Colonic mucosa (tissue), 4 donors: ENCODE measurements around the gene TRPC4. TPM values are rescaled to one million over a fixed set of nuclear protein-coding genes. Genes with fewer than 3 reads are reported as not detected.

Experiments
- DNase-seq: peaks from one replicate; pipeline ENCODE4 v3.0.0-alpha.2; 2020
- H3K27ac ChIP-seq: fragments of 200-600 bp; one replicate; pipeline ENCODE4 v1.8.0; 2021
- H3K27me3 ChIP-seq: fragments of 200-600 bp; one replicate; pipeline ENCODE4 v1.8.0; 2021
- H3K36me3 ChIP-seq: fragments of 200-600 bp; one replicate; pipeline ENCODE4 v1.8.0; 2021
- H3K4me1 ChIP-seq: fragments of 200-600 bp; one replicate; pipeline ENCODE4 v1.8.0; 2021; ENCODE audit warnings: mild to moderate bottlenecking
- H3K4me3 ChIP-seq: fragments of 200-600 bp; one replicate; pipeline ENCODE4 v1.8.0; 2021
- H3K9ac ChIP-seq, 2 donors: one replicate each; pipeline ENCODE4 v1.7.0; 2013; ENCODE audit warnings: control low read depth in 2 of 2, low read depth in 2 of 2, low read length in 2 of 2
- H3K9me3 ChIP-seq: fragments of 200-600 bp; one replicate; pipeline ENCODE4 v1.8.0; 2021
- CTCF ChIP-seq: fragments of 200-600 bp; IDR thresholded peaks from one replicate; pipeline ENCODE4 v1.8.0; 2022; ENCODE audit warnings: antibody characterized with exemption, mild to moderate bottlenecking
- intact Hi-C: fragments of 100-400 bp; cut with DNase I; formaldehyde crosslinking; loops from one replicate; pipeline ENCODE4 v1.14.1; 2022
- total RNA-seq, 2 donors: library from RNA; stranded (reverse); fragmentation: NEBNext Ultra II Directional in 1 of 2; extraction: Animal tissue kit (Norgen Biotek cat#: 25700) in 1 of 2; gene quantifications; one replicate each; pipeline ENCODE4 v1.2.1, GENCODE V29; 2021
- donor health status: healthy.
- donor health status: DM: no; HTN: no; CAD: no.
- donor health status: DM: no; HTN: no; CAD: no.

TRPC4 gene
- total RNA-seq, 2 donors from 2014 or later: 0.66 TPM; not detected in 1

GRCh38 chr13:37886879-37887278 is 17.3 kb upstream of the TRPC4 start:
- no peak for TF ChIP-seq CTCF
- Histone ChIP-seq H3K9ac (no peak overlapping the region), H3K9me3 (no peaks in the 10 kb centered on the region), H3K27ac (no peak overlapping the region), H3K27me3 (no peaks in the 10 kb centered on the region), H3K4me1 (no peaks in the 10 kb centered on the region), H3K4me3 (no peak overlapping the region), H3K36me3 (no peaks in the 10 kb centered on the region)
- no peak for DNase-seq
- intact Hi-C loops: no loop called here

GRCh38 chr13:37884674-37885073 is 15.1 kb upstream of the TRPC4 start:
- no peak for DNase-seq
- intact Hi-C loops: no loop called here
- TF ChIP-seq CTCF: no peak
- H3K4me3 ChIP-seq: no peak overlapping the region
- H3K4me1 ChIP-seq: no peaks in the 10 kb centered on the region
- no peaks in the 10 kb centered on the region for H3K9me3 ChIP-seq
- H3K36me3 ChIP-seq: no peaks in the 10 kb centered on the region
- no peaks in the 10 kb centered on the region for H3K27me3 ChIP-seq
- H3K27ac ChIP-seq: no peak overlapping the region
- H3K9ac ChIP-seq: no peak overlapping the region

GRCh38 chr13:37884026-37884425 is 14.5 kb upstream of the TRPC4 start:
- H3K27ac ChIP-seq: no peak overlapping the region
- intact Hi-C loops: no loop called here
- TF ChIP-seq CTCF: no peak
- no peak for DNase-seq
- H3K4me1 ChIP-seq: no peaks in the 10 kb centered on the region
- no peak overlapping the region for H3K9ac ChIP-seq
- no peak overlapping the region for H3K4me3 ChIP-seq
- no peaks in the 10 kb centered on the region for H3K36me3 ChIP-seq
- no peaks in the 10 kb centered on the region for H3K27me3 ChIP-seq
- H3K9me3 ChIP-seq: no peaks in the 10 kb centered on the region

GRCh38 chr13:37878921-37879320 is 9.3 kb upstream of the TRPC4 start:
- no peak for TF ChIP-seq CTCF

GRCh38 chr13:37878496-37878895 is 8.9 kb upstream of the TRPC4 start:
- intact Hi-C loops: no loop called here

More at GRCh38 chr13:37878921-37879320, 9.3 kb upstream of the TRPC4 start:
- Histone ChIP-seq H3K4me3 (no peak overlapping the region), H3K27ac (no peak overlapping the region), H3K36me3 (no peaks in the 10 kb centered on the region), H3K4me1 (no peaks in the 10 kb centered on the region), H3K9me3 (no peaks in the 10 kb centered on the region), H3K9ac (no peak overlapping the region), H3K27me3 (no peaks in the 10 kb centered on the region)
- no peak for DNase-seq
- intact Hi-C loops: no loop called here

More at GRCh38 chr13:37878496-37878895, 8.9 kb upstream of the TRPC4 start:
- no peaks in the 10 kb centered on the region for H3K9me3 ChIP-seq
- H3K36me3 ChIP-seq: no peaks in the 10 kb centered on the region
- no peak overlapping the region for H3K9ac ChIP-seq
- no peak for DNase-seq
- no peak overlapping the region for H3K4me3 ChIP-seq
- no peaks in the 10 kb centered on the region for H3K27me3 ChIP-seq
- H3K27ac ChIP-seq: no peak overlapping the region
- H3K4me1 ChIP-seq: no peaks in the 10 kb centered on the region
- TF ChIP-seq CTCF: no peak
